ENCODE data around the gene RBAK.

- TF ChIP-seq CTCF (conservative IDR thresholded peaks at IDR 0.05 in 1 of 2, IDR thresholded peaks at IDR 0.05 in 1 of 2; ENCODE audit: extremely low read depth in 1 of 2, insufficient read depth in 1 of 2, low read depth in 1 of 2, low read length in 2 of 2) (no peak), EZH2 (IDR thresholded peaks at IDR 0.05; ENCODE audit: borderline replicate concordance, low read length) (no peak)
Observed at GRCh38 chr7:5068521-5068920, 22.9 kb downstream of the RBAK start.
